Measurements from ENCODE around the gene MLXIP. TPM values are rescaled to one million over a fixed set of nuclear protein-coding genes. Genes with fewer than 3 reads are reported as not detected.

The MLXIP gene
- total RNA-seq, 1 experiment from 2014 or later = 46.3 TPM

DNA sequence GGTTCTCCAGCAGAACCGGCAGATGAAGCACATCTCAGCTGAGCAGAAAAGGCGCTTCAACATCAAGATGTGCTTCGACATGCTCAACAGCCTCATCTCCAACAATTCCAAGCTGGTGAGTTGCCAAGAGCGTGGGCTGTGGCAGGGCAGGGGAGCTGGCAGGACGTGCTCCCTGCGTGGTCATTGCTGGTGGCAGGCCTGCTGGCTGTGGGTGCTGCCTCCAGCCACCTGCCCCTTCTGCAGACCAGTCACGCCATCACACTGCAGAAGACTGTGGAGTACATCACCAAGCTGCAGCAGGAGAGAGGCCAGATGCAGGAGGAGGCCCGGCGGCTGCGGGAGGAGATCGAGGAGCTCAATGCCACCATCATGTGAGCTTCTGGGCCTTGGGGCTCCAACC lies 59.6 kb downstream of the MLXIP start:
- no peaks in the 10 kb centered on the region for H3K79me2 ChIP-seq (ENCODE audit: insufficient read depth, low read length)
- ChIA-PET CTCF (no interaction called here), POLR2A (interaction anchor here (0.6 kb wide), 1 partner anchor 155 kb away, joined by 3 read pairs; no protein-coding TSS in a partner anchor), RAD21 (ENCODE audit: low non-redundant PET in 1 of 2, low total read pairs in 2 of 2, uncharacterized antibody in 2 of 2, unreplicated experiment in 2 of 2) (no interaction called here)
- H3K4me1 ChIP-seq (ENCODE audit: control insufficient read depth in 1 of 2, insufficient read depth in 2 of 2, low read length in 2 of 2) = no peaks in the 10 kb centered on the region
- H4K20me1 ChIP-seq (ENCODE audit: insufficient read depth) = no peaks in the 10 kb centered on the region
- H3K9me2 ChIP-seq (ENCODE audit: insufficient read depth) = no peaks in the 10 kb centered on the region
- no peak for TF ChIP-seq FOSL1 (IDR thresholded peaks at IDR 0.05; ENCODE audit: low read depth)
- TF ChIP-seq SRF (IDR thresholded peaks at IDR 0.05; ENCODE audit: low read depth) = no peak
- TF ChIP-seq TCF7L2 (IDR thresholded peaks at IDR 0.05; ENCODE audit: borderline replicate concordance, extremely low read depth, insufficient read depth, insufficient read length) = no peak
- TF ChIP-seq RAD21 (IDR thresholded peaks at IDR 0.05; ENCODE audit: low read depth) = no peak
- TF ChIP-seq, protein P1, sequence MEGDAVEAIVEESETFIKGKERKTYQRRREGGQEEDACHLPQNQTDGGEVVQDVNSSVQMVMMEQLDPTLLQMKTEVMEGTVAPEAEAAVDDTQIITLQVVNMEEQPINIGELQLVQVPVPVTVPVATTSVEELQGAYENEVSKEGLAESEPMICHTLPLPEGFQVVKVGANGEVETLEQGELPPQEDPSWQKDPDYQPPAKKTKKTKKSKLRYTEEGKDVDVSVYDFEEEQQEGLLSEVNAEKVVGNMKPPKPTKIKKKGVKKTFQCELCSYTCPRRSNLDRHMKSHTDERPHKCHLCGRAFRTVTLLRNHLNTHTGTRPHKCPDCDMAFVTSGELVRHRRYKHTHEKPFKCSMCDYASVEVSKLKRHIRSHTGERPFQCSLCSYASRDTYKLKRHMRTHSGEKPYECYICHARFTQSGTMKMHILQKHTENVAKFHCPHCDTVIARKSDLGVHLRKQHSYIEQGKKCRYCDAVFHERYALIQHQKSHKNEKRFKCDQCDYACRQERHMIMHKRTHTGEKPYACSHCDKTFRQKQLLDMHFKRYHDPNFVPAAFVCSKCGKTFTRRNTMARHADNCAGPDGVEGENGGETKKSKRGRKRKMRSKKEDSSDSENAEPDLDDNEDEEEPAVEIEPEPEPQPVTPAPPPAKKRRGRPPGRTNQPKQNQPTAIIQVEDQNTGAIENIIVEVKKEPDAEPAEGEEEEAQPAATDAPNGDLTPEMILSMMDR (IDR thresholded peaks at IDR 0.05 in 2 of 3, conservative IDR thresholded peaks at IDR 0.05 in 1 of 3; ENCODE audit: borderline replicate concordance in 1 of 3, insufficient read depth in 1 of 3, low read depth in 2 of 3, low read length in 2 of 3) = no peak
- TF ChIP-seq ZFX (IDR thresholded peaks at IDR 0.05) = no peak
- TF ChIP-seq, protein P2, sequence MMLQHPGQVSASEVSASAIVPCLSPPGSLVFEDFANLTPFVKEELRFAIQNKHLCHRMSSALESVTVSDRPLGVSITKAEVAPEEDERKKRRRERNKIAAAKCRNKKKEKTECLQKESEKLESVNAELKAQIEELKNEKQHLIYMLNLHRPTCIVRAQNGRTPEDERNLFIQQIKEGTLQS (IDR thresholded peaks at IDR 0.05) = no peak
- TF ChIP-seq EGR1 (IDR thresholded peaks at IDR 0.05; ENCODE audit: low read depth) = no peak
- TF ChIP-seq ELF1 (IDR thresholded peaks at IDR 0.05; ENCODE audit: borderline replicate concordance, low read depth) = no peak
- ATAC-seq (no peak), DNase-seq (ENCODE audit: low read depth, low spot score) (no peak)
- no peaks in the 10 kb centered on the region for H3K9me3 ChIP-seq (ENCODE audit: control insufficient read depth in 1 of 2, insufficient read depth in 1 of 2, low read depth in 1 of 2, low read length in 2 of 2)
- BruUV-seq (replicated peaks) = no TSS peak
- no peak overlapping the region for H2AFZ ChIP-seq (ENCODE audit: low read depth, low read length, poor library complexity, severe bottlenecking)
- H3K27me3 ChIP-seq (ENCODE audit: insufficient read depth, low read length) = no peaks in the 10 kb centered on the region
- intact Hi-C loops (cut with micrococcal nuclease) = no loop called here
- H3K27ac ChIP-seq (ENCODE audit: low read depth, low read length) = no peak overlapping the region
- no peak overlapping the region for H3K4me3 ChIP-seq (replicated peaks in 1 of 2; ENCODE audit: low read depth in 1 of 2, low read length in 2 of 2)
- no peak overlapping the region for H3K9ac ChIP-seq (ENCODE audit: low read length)
- peaks cover 13 to 30% of the 10 kb centered on the region in 2 experiments; a peak in 3 of 4 replicates for H3K36me3 ChIP-seq (ENCODE audit: control insufficient read depth in 1 of 2, insufficient read depth in 2 of 2, low read length in 2 of 2)
- no peak overlapping the region for H3K4me2 ChIP-seq (ENCODE audit: low read length)

All from HCT116 (cell line).